Measurements from ENCODE around the gene ZNF326. TPM values are rescaled to one million over a fixed set of nuclear protein-coding genes. Genes with fewer than 3 reads are reported as not detected.
"Not testable (repeated sequence)": the region's sequence is repeated elsewhere in the genome, so short reads cannot be mapped to it uniquely, and the experiment has no call there.

The ZNF326 gene
- total RNA-seq, 1 experiment from 2014 or later, result 7.9 TPM

GRCh38 chr1:89996450-89997110 lies 1.7 kb downstream of the ZNF326 start:
- no peak for DNase-seq (ENCODE audit: low read depth)

GRCh38 chr1:89997152-89997551 lies 2.2 kb downstream of the ZNF326 start:
- DNase-seq (ENCODE audit: low read depth), result not testable (repeated sequence)

GRCh38 chr1:89998306-89998705 lies 3.4 kb downstream of the ZNF326 start:
- no peak for DNase-seq (ENCODE audit: low read depth)

- no peak for DNase-seq (ENCODE audit: low read depth)
These were observed 4.3 kb downstream of the ZNF326 start for GRCh38 chr1:89999208-89999607.

- no peak for DNase-seq (ENCODE audit: low read depth)
These were observed 4.7 kb downstream of the ZNF326 start for GRCh38 chr1:89999628-90000027.

GRCh38 chr1:90000934-90001676 lies 6.2 kb downstream of the ZNF326 start:
- DNase-seq (ENCODE audit: low read depth), result peak; percentile 19

GRCh38 chr1:90007979-90008404 lies 13.1 kb downstream of the ZNF326 start:
- DNase-seq (ENCODE audit: low read depth), result no peak

- no peak for DNase-seq (ENCODE audit: low read depth)
These were observed 17.4 kb downstream of the ZNF326 start for GRCh38 chr1:90012300-90012699.

- no peak for DNase-seq (ENCODE audit: low read depth)
These were observed 28.8 kb downstream of the ZNF326 start for GRCh38 chr1:90023691-90024090.

GRCh38 chr1:90027281-90027680 lies 32.4 kb downstream of the ZNF326 start:
- no peak for DNase-seq (ENCODE audit: low read depth)

GRCh38 chr1:90039652-90040051 lies 44.7 kb downstream of the ZNF326 start:
- DNase-seq (ENCODE audit: low read depth), result no peak

GRCh38 chr1:90043586-90043985 lies 48.7 kb downstream of the ZNF326 start:
- DNase-seq (ENCODE audit: low read depth), result no peak

- no peak for DNase-seq (ENCODE audit: low read depth)
These were observed 49.4 kb downstream of the ZNF326 start for GRCh38 chr1:90044346-90044745.

- peak; percentile 30 for DNase-seq (ENCODE audit: low read depth)
These were observed 51.1 kb downstream of the ZNF326 start for GRCh38 chr1:90045853-90046563.

GRCh38 chr1:90046635-90047034 lies 51.7 kb downstream of the ZNF326 start:
- no peak for DNase-seq (ENCODE audit: low read depth)

- no peak for DNase-seq (ENCODE audit: low read depth)
These were observed 53.1 kb downstream of the ZNF326 start for GRCh38 chr1:90048043-90048442.

- not testable (repeated sequence) for DNase-seq (ENCODE audit: low read depth)
These were observed 68.1 kb downstream of the ZNF326 start for GRCh38 chr1:90062700-90063643.

- DNase-seq (ENCODE audit: low read depth), result not testable (repeated sequence)
These were observed 69.2 kb downstream of the ZNF326 start for GRCh38 chr1:90064109-90064508.

- DNase-seq (ENCODE audit: low read depth), result no peak
These were observed 72.5 kb downstream of the ZNF326 start for GRCh38 chr1:90067194-90067931.

- DNase-seq (ENCODE audit: low read depth), result no peak
These were observed 73.8 kb downstream of the ZNF326 start for GRCh38 chr1:90068611-90069280.

Data from RPMI7951 (cell line).